Fibroblast of lung (primary cell): ENCODE results near the gene DLL1.

ENCODE experiments used
- EZH2 ChIP-seq: IDR thresholded peaks from 2 replicates; pipeline ENCODE4 v1.5.1; 2012; ENCODE audit warnings: low read length, control low read depth, mild to moderate bottlenecking; ENCODE audit errors: missing control alignments
- TF ChIP-seq, protein P1 (sequence below), 2 donors: IDR thresholded peaks in 1 of 2; conservative IDR thresholded peaks in 1 of 2; 1 replicate in 1 of 2; 2 replicates in 1 of 2; pipeline ENCODE4 v1.5.1; 2011 to 2012; ENCODE audit warnings: low read length in 2 of 2, control low read depth in 1 of 2, inconsistent platforms in 1 of 2, low read depth in 1 of 2, mild to moderate bottlenecking in 1 of 2

DNA sequence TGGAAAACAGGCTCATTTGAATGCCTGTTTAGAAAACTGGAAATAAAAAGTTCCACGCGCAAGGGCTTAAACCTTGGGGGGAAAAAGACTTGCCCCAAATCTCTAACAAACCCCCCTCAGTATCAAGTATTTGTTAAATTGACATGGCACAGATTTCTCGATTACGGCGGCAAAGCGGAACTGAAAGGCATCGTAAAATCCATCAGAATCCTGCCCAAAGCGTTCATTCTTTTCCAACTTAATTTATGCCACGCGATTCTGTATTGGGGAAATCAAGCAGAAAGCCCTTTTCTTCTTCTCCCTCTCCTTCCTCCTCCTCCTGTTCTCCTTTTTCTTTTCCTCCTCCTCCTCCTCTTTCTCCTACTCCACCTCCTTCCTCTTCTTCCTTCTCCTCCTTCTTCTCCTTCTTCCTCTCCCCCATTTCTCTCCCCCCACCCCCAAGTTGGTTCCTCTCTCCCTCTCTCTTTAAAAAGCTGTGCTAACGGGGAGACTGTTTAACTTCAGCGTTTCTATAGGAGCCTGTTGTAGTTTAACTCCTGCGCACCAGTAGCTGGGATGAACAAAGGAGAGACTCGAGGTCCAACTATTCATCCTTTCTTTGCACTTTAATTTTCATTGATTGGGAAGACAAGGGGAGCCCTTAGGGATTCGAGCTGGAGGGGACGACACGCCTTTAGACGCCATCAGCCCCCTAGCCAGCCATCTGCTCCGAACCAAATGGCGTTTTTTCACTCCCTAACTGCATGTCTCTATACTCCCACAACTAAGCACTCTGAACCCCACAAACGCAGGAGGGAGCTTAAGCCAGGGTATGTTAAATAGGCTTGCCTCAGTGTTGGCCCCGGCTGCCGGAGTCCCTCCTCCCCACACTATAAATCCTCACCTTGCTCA is 2.7 kb upstream of the DLL1 start:
- TF ChIP-seq, protein P1, sequence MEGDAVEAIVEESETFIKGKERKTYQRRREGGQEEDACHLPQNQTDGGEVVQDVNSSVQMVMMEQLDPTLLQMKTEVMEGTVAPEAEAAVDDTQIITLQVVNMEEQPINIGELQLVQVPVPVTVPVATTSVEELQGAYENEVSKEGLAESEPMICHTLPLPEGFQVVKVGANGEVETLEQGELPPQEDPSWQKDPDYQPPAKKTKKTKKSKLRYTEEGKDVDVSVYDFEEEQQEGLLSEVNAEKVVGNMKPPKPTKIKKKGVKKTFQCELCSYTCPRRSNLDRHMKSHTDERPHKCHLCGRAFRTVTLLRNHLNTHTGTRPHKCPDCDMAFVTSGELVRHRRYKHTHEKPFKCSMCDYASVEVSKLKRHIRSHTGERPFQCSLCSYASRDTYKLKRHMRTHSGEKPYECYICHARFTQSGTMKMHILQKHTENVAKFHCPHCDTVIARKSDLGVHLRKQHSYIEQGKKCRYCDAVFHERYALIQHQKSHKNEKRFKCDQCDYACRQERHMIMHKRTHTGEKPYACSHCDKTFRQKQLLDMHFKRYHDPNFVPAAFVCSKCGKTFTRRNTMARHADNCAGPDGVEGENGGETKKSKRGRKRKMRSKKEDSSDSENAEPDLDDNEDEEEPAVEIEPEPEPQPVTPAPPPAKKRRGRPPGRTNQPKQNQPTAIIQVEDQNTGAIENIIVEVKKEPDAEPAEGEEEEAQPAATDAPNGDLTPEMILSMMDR (conservative IDR thresholded peaks at IDR 0.05 in 1 of 2, IDR thresholded peaks at IDR 0.05 in 1 of 2; ENCODE audit: low read depth in 1 of 2, low read length in 2 of 2) = no peak
- peak; percentile 67 for TF ChIP-seq EZH2
